GM12801 (cell line): Measurements from ENCODE around the gene NF2.

Source experiments
- TF ChIP-seq, protein P1 (sequence below): IDR thresholded peaks from one replicate; pipeline ENCODE4 v1.5.1; 2011; ENCODE audit warnings: control low read depth; ENCODE audit not compliant: insufficient read length; ENCODE audit errors: extremely low read depth

NF2 gene

DNA sequence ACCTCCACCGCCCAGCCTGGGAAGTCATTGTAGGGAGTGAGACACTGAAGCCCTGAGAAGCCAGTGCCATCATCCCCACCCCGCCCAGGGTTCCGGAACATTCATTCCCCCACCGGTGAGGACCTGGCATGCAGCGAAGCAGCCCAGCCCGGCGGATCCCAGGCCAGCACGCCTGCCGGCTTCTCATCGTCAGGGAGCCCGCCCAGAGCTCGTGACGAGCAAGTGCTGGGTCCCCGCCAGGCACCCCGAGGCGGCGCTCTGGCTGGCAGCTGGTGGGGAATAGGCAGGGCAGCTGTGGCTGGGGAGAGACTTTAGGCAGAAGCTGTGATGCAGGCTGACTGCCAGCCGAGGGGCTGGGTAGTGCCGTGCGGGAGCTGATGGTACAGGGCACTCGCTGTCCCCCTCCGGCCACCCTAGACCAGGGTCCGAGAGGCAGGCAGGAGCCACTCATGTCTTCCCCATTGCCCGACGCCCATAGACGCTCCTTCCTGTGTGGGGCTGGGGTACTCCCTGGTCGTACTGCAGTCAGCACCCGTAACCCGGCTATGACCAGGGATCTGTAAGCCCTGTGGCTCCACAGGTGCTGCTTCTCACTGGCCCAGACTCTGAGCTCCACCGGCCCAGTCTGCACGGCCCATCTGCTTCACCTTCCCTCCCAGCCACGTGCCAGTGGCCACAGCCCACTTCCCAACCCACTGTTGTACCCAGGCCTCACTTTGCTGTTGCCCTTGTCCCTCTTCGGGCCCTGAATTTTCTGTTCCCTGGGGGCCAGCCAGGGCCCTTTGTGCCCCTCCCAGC lies 91.9 kb downstream of the NF2 start:
- TF ChIP-seq, protein P1, sequence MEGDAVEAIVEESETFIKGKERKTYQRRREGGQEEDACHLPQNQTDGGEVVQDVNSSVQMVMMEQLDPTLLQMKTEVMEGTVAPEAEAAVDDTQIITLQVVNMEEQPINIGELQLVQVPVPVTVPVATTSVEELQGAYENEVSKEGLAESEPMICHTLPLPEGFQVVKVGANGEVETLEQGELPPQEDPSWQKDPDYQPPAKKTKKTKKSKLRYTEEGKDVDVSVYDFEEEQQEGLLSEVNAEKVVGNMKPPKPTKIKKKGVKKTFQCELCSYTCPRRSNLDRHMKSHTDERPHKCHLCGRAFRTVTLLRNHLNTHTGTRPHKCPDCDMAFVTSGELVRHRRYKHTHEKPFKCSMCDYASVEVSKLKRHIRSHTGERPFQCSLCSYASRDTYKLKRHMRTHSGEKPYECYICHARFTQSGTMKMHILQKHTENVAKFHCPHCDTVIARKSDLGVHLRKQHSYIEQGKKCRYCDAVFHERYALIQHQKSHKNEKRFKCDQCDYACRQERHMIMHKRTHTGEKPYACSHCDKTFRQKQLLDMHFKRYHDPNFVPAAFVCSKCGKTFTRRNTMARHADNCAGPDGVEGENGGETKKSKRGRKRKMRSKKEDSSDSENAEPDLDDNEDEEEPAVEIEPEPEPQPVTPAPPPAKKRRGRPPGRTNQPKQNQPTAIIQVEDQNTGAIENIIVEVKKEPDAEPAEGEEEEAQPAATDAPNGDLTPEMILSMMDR = no peak

DNA sequence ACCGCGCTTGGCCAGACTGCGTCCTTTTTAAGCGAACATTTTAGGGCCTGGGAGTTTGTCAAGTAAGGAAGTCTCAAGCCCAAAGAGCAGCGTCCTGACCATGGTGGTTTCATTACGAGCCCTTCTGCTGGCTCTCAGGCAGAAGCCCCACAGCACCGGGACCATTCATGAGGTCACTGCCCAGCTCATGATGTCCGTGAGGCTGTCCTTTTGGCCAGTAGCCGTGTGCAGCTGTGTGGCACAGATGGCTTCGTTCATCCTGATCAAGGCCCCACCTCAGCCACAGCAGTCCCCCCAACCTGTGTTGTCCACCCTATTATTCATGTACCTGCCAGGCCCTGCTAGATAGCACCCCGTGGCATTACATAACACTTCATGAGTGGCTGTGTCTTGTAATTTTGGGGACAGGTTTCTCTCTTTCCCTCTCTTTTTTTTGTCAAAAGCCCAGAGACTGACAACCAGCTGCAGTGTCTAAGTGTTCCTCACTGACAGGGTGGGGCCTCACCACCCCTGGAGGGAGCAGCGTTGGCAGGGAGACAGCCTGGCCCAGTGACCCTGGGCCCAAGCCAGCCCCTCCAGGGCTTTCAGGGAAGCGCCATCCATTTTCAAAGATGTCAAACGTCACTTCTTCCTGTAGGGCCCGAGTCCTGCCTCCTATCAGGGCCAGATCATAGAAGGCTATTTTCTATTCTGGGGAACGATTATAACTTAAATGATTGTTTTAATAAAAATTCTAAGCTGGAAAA lies 94.6 kb downstream of the NF2 start:
- TF ChIP-seq, protein P1 = no peak

DNA sequence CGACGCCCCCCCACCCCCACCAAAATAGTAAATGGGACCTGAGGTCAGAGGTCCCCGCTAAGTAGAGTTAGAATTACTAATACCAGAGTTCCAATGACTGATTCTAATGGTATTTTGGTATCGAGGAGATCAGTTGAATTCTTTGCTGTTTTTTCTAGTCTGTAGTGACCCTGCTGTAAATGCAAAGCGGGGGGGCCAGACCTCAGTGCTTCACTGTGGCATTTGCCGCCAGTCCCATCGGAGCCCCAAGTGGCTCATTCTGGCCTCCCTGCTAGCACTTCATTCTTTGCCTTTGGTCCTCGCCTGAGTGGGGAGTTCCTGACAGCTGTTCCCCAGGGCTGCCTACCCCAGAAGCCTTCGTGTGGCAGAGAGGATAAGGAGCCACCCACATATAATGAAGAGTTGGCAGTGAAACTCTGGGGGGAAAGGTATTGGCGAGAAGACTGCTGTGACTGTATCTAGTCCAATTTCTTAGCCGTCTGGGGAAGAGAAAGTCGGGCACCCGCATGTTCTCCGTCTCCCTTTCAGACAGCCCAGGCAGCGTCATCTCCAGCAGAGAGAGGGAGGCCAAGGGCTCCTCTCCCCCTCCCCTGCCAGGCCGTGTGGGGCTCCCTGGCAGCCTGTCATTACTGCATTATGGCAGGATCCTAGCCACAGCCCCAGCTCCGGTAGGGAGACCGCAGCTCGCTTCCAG lies 96.9 kb downstream of the NF2 start:
- TF ChIP-seq, protein P1 = no peak

DNA sequence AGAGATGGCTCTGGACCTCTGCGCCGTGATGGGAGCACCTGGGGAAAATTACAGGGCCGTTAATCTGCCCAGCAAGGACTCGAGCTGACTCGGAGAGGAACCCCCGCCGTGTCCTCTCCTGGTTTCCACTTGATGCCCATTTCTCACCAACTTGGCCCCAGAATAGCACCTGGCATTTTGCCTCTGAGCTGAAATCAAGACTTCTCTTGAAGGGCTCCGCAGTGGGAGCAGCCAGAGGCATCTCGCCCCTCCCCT lies 97.4 kb downstream of the NF2 start:
- TF ChIP-seq, protein P1 = no peak

DNA sequence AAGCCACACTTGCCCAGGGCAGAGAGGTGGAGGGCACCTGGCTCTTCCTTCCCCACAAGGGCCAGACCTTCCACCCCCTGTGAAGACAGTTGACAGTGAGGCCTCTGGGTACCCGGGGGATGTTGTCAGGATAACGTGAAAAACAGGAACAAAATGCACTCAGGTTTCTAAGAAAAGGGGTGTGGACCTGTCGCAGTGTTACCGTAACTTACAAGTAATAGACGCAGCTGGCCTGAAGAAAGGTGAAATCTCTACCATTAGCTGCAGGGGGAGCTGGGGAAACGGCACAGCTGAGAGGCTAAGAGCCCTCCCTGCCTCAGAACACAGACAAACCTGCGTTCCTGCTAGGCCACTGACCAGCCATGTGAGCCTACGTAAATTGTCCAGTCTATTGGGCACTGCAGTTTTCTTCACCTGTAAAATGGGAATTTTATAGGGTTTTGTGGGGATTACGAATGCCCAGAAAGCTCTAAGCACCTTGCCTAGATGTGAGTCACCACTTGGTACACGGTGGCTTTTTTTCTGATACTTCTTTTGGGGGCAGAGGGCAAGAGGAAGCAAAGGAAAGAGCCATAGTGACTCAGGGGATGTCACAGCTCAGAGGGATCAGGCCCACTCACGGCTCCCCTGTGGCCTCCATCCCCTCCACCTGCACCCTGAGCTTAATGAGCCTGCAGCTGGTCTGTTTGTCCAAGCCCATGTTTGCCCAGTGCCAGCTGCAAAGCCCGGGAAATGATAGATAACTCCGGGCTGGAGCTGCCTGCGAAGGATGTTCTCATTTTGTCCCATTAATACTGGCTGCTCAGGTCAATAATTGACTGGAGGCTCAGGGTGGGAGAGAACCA lies 97.9 kb downstream of the NF2 start:
- TF ChIP-seq, protein P1 = no peak

DNA sequence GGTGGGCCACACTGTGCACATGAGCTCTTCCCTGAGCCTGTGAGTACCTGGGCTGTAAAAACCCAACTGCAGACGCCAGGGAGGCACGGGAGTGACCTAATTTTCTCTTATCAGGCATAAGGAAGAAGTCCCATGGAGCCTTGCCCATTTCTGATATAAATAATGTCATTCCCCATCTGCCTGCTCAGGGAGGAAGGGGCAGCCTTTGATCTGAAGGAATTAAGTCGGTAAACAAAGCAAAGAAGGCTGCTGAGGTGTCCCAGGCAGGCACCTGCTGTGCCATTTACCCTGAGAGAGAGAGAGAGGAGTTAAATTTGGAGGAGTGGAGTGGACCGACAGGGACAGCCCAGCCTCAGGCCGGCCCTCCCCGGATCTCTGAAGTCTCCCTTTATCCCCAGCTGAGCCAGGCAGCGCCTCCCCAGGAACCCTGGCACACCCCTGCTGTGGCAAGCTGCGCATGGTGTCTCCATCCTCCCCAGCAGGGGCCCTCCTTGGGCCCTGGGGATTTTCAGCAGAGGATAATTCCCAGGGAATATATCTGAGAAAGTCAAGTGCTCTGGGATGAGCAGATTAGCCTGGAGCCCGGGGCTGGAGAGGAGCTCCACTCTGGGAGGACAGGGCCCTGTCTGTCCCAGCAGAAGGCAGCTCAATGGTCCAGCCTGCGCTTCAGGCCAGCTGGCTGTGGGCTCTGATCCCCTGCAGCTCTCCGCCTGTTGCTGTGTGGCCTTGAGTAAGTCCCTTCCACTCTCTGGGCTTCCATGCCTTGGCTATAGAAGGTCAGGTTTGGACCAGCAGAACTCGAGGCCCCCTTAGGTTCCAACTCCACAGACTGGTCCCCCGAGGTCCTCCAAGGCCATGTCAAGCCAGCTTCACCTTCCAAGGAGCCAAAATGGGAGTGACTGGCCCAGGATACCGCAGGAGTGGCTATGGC lies 98.8 kb downstream of the NF2 start:
- TF ChIP-seq, protein P1 = no peak
